ENCODE measurements around the gene VOPP1.

- no peak for TF ChIP-seq POLR2A (IDR thresholded peaks at IDR 0.05; ENCODE audit: low read depth)
- no peak for TF ChIP-seq CTCF (IDR thresholded peaks at IDR 0.05)
- no peak for TF ChIP-seq EP300 (IDR thresholded peaks at IDR 0.05)
Measured at GRCh38 chr7:55425141-55425752, 147.1 kb downstream of the VOPP1 start.
